T-cell (primary cell): ENCODE measurements around the gene SIL1. TPM values are rescaled to one million over a fixed set of nuclear protein-coding genes. Genes with fewer than 3 reads are reported as not detected.

Experiments
- ATAC-seq, 4 experiments: fragments of 200-7000 bp in 3 of 4; fragments of 150-1000 bp in 1 of 4; cut with Tn5 transposase; replicated peaks in 1 of 4; 1 replicate in 3 of 4; 2 replicates in 1 of 4; pipeline ENCODE4 v1.10.0; 2021; ENCODE audit warnings: moderate library complexity in 3 of 4, mild to moderate bottlenecking in 2 of 4, moderate number of reproducible peaks in 1 of 4
- CTCF ChIA-PET, 2 donors: fragments of 300-600 bp; sonication (Branson Sonifier 250); formaldehyde crosslinking; loops; one replicate each; lab custom pipeline; 2022; ENCODE audit warnings: antibody characterized with exemption in 2 of 2; lab: Charles Lee
- POLR2A ChIA-PET, 2 donors: fragments of 300-600 bp; sonication (Branson Sonifier 250); formaldehyde crosslinking; loops; one replicate each; lab custom pipeline; 2022; ENCODE audit warnings: antibody characterized with exemption in 2 of 2; lab: Charles Lee
- DNase-seq, 35 experiments: peaks; one replicate each; pipeline versions ENCODE4 v3.0.0 to v3.0.0-alpha.2; 2013 to 2023
- H3K27ac ChIP-seq: one replicate; pipeline ENCODE4 v1.5.1; 2013; ENCODE audit warnings: low read length
- H3K27me3 ChIP-seq, 2 experiments: replicated peaks in 1 of 2; 1 replicate in 1 of 2; 2 replicates in 1 of 2; pipeline versions ENCODE4 v1.6.1 to v1.7.0; 2013; ENCODE audit warnings: low read length in 1 of 2, mixed read lengths in 1 of 2; ENCODE audit not compliant: control insufficient read depth in 2 of 2, insufficient read depth in 2 of 2; ENCODE audit errors: extremely low read depth in 1 of 2
- H3K36me3 ChIP-seq, 2 donors: 1 replicate in 1 of 2; 2 replicates in 1 of 2; pipeline versions ENCODE4 v1.6.1 to v1.7.0; 2013; ENCODE audit warnings: low read length in 1 of 2; ENCODE audit not compliant: control insufficient read depth in 2 of 2, insufficient read depth in 1 of 2; ENCODE audit errors: extremely low read depth in 1 of 2
- H3K4me1 ChIP-seq, 2 experiments: 1 replicate in 1 of 2; 2 replicates in 1 of 2; pipeline versions ENCODE4 v1.6.1 to v1.7.0; 2013; ENCODE audit warnings: low read length in 2 of 2, mixed read lengths in 1 of 2; ENCODE audit not compliant: insufficient read depth in 2 of 2, control insufficient read depth in 1 of 2; ENCODE audit errors: extremely low read depth in 1 of 2
- H3K4me3 ChIP-seq, 2 donors: 1 replicate in 1 of 2; 2 replicates in 1 of 2; pipeline versions ENCODE4 v1.5.1 to v1.7.0; 2013; ENCODE audit warnings: mild to moderate bottlenecking in 2 of 2, low read length in 1 of 2, moderate library complexity in 1 of 2; ENCODE audit not compliant: control insufficient read depth in 1 of 2; ENCODE audit errors: extremely low read depth in 1 of 2
- H3K9me3 ChIP-seq: 2 replicates; pipeline ENCODE4 v1.7.0; 2013
- H3K27ac Mint-ChIP-seq, 2 donors: one replicate each; pipeline ENCODE4 v1.8.0; 2020 to 2021; ENCODE audit warnings: mild to moderate bottlenecking in 2 of 2, mixed read lengths in 2 of 2
- H3K27me3 Mint-ChIP-seq, 2 donors: one replicate each; pipeline ENCODE4 v1.8.0; 2021 to 2022; ENCODE audit warnings: mixed read lengths in 2 of 2
- H3K36me3 Mint-ChIP-seq: one replicate; pipeline ENCODE4 v1.8.0; 2021; ENCODE audit warnings: mixed read lengths
- H3K4me1 Mint-ChIP-seq, 3 donors: one replicate each; pipeline ENCODE4 v1.8.0; 2020 to 2022; ENCODE audit warnings: mixed read lengths in 3 of 3, mild to moderate bottlenecking in 1 of 3
- H3K4me3 Mint-ChIP-seq, 3 donors: one replicate each; pipeline ENCODE4 v1.8.0; 2020 to 2022; ENCODE audit warnings: mild to moderate bottlenecking in 3 of 3, mixed read lengths in 3 of 3, moderate library complexity in 3 of 3
- H3K9me3 Mint-ChIP-seq, 3 donors: one replicate each; pipeline ENCODE4 v1.8.0; 2020 to 2022; ENCODE audit warnings: mixed read lengths in 3 of 3
- WGBS: methylation state at CpG from one replicate; pipeline ENCODE4 v1.1.5; 2013; ENCODE audit warnings: missing lambda C conversion rate; ENCODE audit not compliant: insufficient coverage; 5-methylcytosine and 5-hydroxymethylcytosine counted together
- total RNA-seq, 35 experiments: library from RNA in 6 of 35; stranded (reverse) in 6 of 35; fragments of 120-200 nt in 1 of 35; gene quantifications; one replicate each; pipeline versions ENCODE4 v1.2.1 to v1.2.4 and lab custom pipeline; 2013 to 2026

The SIL1 gene
- total RNA-seq, 5 donors from 2014 or later (not counting 1 experiment from before 2014, with no cell fraction given) = 14.2 to 16.5 (median 15.8) TPM

DNA sequence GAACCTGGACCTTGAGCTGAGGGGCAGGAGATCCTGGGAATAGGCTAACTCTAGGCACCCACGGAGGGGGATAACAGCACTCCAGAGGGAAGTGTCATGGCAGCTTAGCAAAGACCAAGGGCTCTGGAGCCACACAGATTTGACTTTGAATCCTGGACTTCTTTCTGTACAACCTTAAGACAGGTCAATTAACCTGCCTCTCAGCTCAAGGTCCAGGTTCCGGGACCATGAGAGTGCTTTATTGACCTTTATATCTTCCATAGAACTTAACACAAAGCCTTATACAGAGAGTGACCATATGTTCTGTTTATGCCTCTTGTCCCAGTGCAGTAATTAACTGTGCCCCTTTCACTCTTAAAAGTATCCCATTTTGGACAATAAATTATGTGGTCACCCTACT, 232.5 kb downstream of the SIL1 start:
- POLR2A ChIA-PET = no interaction called here
- no peak overlapping the region for H3K27ac ChIP-seq
- no peaks in the 10 kb centered on the region for H3K9me3 Mint-ChIP-seq
- H3K4me1 Mint-ChIP-seq = no peaks in the 10 kb centered on the region
- no peak overlapping the region for H3K27ac Mint-ChIP-seq
- CTCF ChIA-PET = interaction anchor here in 1 of 2 donors (0.6 kb wide), 1 partner anchor 237 kb away, joined by 3 read pairs; no protein-coding TSS in a partner anchor
- no peak overlapping the region for H3K4me3 Mint-ChIP-seq
- H3K36me3 ChIP-seq = peaks cover 0 to 6% of the 10 kb centered on the region in 2 donors
- peaks cover 5% of the 10 kb centered on the region for H3K36me3 Mint-ChIP-seq
- DNase-seq (no peak), ATAC-seq (no peak)
- no peaks in the 10 kb centered on the region for H3K4me1 ChIP-seq
- H3K9me3 ChIP-seq = no peaks in the 10 kb centered on the region
- no peaks in the 10 kb centered on the region for H3K27me3 Mint-ChIP-seq
- WGBS = 100% methylated on average over 2 of the region's 2 CpGs
- no peak overlapping the region for H3K4me3 ChIP-seq
- no peaks in the 10 kb centered on the region for H3K27me3 ChIP-seq

DNA sequence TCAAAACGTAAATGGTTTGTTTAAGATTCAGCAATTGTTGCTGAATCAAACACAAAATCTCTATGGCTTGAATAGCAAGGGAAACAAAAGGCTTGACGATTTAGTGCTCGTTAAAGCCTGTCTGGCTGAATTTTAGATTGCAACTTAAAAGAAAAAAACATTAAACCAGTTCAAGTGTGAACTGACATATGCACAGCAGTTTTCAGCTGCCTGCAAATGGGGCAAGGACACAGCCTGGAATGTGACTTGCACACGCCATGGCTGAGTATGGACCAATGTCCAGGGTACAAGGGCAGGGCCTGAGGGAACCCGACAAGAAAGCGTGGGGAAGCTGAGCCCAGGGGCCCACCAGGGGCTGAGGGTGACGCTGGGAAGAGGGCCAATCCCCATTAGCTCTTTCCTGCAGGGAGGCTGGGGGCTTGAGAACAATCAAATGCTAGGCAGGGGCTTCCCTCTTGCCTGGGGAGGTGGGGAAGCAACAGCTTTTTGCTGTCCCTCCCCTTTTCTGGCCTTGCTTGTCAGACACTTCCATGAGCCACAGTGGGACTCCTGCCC, 233.4 kb downstream of the SIL1 start:
- Histone ChIP-seq H3K27ac (no peak overlapping the region), H3K27me3 (no peaks in the 10 kb centered on the region), H3K36me3 (peaks cover 0 to 3% of the 10 kb centered on the region in 2 donors), H3K4me3 (no peak overlapping the region), H3K4me1 (no peaks in the 10 kb centered on the region), H3K9me3 (no peaks in the 10 kb centered on the region)
- DNase-seq (no peak), ATAC-seq (no peak)
- ChIA-PET CTCF (no interaction called here), POLR2A (no interaction called here)
- Mint-ChIP-seq H3K27ac (no peak overlapping the region), H3K27me3 (no peaks in the 10 kb centered on the region), H3K9me3 (no peaks in the 10 kb centered on the region), H3K4me1 (no peaks in the 10 kb centered on the region), H3K36me3 (no peaks in the 10 kb centered on the region), H3K4me3 (no peak overlapping the region)
- WGBS = 78% methylated on average over 6 of the region's 7 CpGs

DNA sequence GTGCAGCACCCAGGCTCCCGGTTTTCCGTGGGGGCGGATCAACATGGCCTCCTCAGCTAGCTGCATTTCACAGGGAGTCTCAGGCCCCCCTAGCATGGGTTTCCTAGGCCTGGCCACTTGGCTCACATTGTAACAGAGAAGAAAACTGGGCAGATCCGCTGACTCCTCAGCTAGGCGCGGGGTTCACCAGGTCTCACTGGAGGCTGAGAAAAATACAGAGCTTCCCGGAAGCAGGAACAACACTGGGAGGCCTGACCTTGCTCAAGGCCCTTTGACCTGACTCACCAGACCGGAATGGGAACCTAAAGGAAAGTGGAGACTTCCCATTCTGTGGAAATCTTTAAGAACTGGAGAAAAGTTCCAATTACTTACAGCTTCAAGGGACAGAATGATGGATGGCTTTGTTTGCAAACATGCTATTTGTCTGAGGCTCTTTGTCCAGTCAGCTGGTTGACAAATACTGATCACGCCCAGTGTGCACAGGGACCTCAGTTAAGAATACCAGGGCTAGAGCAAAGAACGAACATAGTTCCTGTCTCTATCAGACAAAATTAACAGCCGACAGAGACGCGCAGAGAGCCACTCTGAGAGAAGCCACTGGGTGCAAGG, 234.3 kb downstream of the SIL1 start:
- WGBS = 96% methylated on average over 9 of the region's 13 CpGs
- no peaks in the 10 kb centered on the region for H3K9me3 Mint-ChIP-seq
- CTCF ChIA-PET = no interaction called here

DNA sequence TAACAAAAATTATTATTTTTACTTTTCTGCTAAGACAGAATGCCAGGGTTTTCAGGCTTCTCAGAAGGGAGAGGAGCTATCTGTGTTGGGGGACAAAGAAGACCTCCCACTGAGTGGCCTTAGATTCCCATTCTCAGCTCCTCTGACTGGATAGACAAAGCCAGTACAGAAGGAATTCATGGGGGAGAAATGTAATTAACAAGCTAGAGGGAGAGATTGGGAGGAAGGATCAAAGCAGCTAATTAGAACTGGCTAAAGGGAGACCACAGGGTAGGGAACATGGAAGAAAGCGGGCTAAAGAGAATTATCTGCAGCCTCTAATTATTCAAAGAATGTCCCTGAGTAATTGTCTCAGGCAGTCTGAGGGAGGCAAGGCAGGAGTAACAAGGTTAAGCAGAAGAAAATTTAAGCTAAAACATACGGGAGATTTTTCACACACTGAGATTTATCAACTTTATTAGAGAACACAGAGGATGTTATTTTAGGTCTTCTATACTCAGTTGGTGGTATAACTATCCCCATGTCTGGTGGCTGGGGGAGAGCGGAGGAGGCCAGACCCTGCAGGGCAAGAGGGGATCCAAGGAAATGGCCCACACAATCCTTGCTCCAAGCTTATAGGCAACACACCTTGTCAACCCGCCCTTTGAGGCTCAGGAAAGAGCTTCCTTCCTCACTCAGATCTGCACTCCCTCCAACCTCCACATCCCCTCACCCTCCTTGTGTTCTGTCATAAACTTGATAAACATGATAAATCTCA, 235.4 kb downstream of the SIL1 start:
- H3K36me3 Mint-ChIP-seq = no peaks in the 10 kb centered on the region

More for the DNA sequence above, 234.3 kb downstream of the SIL1 start:
- no peaks in the 10 kb centered on the region for H3K27me3 Mint-ChIP-seq
- no peak overlapping the region for H3K27ac Mint-ChIP-seq
- POLR2A ChIA-PET = no interaction called here
- no peaks in the 10 kb centered on the region for H3K4me1 Mint-ChIP-seq
- H3K36me3 Mint-ChIP-seq = no peaks in the 10 kb centered on the region
- H3K9me3 ChIP-seq = no peaks in the 10 kb centered on the region
- H3K36me3 ChIP-seq = peaks cover 0 to 3% of the 10 kb centered on the region in 2 donors
- DNase-seq = no peak
- no peak overlapping the region for H3K4me3 ChIP-seq
- H3K4me3 Mint-ChIP-seq = no peak overlapping the region
- no peak for ATAC-seq
- no peaks in the 10 kb centered on the region for H3K27me3 ChIP-seq
- no peak overlapping the region for H3K27ac ChIP-seq
- no peaks in the 10 kb centered on the region for H3K4me1 ChIP-seq

DNA sequence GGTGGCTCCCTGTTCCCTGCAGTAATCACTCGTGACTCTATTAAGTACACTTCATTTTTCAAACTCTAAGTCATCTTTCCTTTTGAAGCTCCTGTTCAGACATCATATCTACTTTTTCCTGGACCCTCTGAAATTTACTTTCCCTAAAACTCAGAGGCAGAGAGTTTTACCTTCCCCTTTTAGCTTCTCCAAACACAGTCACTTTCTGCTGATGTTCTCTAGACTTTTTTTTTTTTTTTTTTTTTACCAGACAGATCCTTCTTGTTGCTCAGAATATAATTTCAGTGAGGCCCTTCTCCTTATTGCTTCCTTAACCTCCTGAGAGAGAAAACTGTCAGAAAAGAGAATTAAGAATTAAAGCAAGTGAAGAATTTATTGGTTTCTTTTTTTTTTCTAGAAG, 236.4 kb downstream of the SIL1 start:
- Histone ChIP-seq H3K4me3 (no peak overlapping the region), H3K9me3 (no peaks in the 10 kb centered on the region), H3K27ac (no peak overlapping the region), H3K36me3 (peaks cover 0 to 3% of the 10 kb centered on the region in 2 donors), H3K27me3 (no peaks in the 10 kb centered on the region), H3K4me1 (no peaks in the 10 kb centered on the region)
- H3K4me3 Mint-ChIP-seq = no peak overlapping the region
- no CpG with 5 or more reads among the region's 1 CpG for WGBS
- no peaks in the 10 kb centered on the region for H3K27me3 Mint-ChIP-seq
- CTCF ChIA-PET = no interaction called here
- no peaks in the 10 kb centered on the region for H3K36me3 Mint-ChIP-seq
- no peak overlapping the region for H3K27ac Mint-ChIP-seq
- POLR2A ChIA-PET = interaction anchor here in 1 of 2 donors (0.6 kb wide), 1 partner anchor 1795 kb away, joined by 3 read pairs; no protein-coding TSS in a partner anchor
- H3K4me1 Mint-ChIP-seq = no peaks in the 10 kb centered on the region
- no peaks in the 10 kb centered on the region for H3K9me3 Mint-ChIP-seq
- DNase-seq = no peak
- no peak for ATAC-seq

More for the DNA sequence above, 235.4 kb downstream of the SIL1 start:
- Mint-ChIP-seq H3K4me1 (no peaks in the 10 kb centered on the region), H3K27ac (no peak overlapping the region), H3K9me3 (no peaks in the 10 kb centered on the region), H3K4me3 (no peak overlapping the region), H3K27me3 (no peaks in the 10 kb centered on the region)
- Histone ChIP-seq H3K27me3 (no peaks in the 10 kb centered on the region), H3K4me3 (no peak overlapping the region), H3K36me3 (peaks cover 0 to 3% of the 10 kb centered on the region in 2 donors), H3K27ac (no peak overlapping the region), H3K4me1 (no peaks in the 10 kb centered on the region), H3K9me3 (no peaks in the 10 kb centered on the region)
- ATAC-seq (no peak), DNase-seq (no peak)
- POLR2A ChIA-PET = no interaction called here
- 100% methylated on average over 1 of the region's 4 CpGs for WGBS
- CTCF ChIA-PET = interaction anchor here in 1 of 2 donors (0.7 kb wide), 1 partner anchor 1073 kb away, joined by 4 read pairs; no protein-coding TSS in a partner anchor

DNA sequence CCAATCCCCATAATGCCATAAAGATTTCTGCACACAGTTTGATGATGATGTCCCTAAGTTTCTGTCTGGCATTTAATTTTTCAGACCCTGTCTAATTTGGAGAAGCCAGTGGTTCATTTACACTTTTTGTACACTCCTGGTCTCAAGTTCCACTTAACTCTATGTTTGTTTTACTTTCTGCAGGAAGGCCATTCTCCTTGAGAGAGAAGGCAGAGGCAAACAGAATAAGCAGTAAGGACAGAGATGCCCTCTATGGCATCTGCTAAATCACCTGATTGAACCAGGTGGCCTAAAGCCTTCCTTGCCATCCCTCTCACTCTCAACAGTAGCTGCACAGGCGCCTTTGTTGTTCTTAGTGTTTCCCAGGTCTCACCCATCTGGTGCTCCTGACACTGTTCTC, 236.9 kb downstream of the SIL1 start:
- Mint-ChIP-seq H3K4me1 (no peaks in the 10 kb centered on the region), H3K9me3 (no peaks in the 10 kb centered on the region), H3K27ac (no peak overlapping the region), H3K4me3 (no peak overlapping the region), H3K36me3 (no peaks in the 10 kb centered on the region), H3K27me3 (no peaks in the 10 kb centered on the region)
- Histone ChIP-seq H3K9me3 (no peaks in the 10 kb centered on the region), H3K27ac (no peak overlapping the region), H3K4me1 (no peaks in the 10 kb centered on the region), H3K36me3 (peaks cover 0 to 3% of the 10 kb centered on the region in 2 donors), H3K4me3 (no peak overlapping the region), H3K27me3 (no peaks in the 10 kb centered on the region)
- 100% methylated on average over 1 of the region's 1 CpG for WGBS
- ChIA-PET CTCF (no interaction called here), POLR2A (interaction anchor here in 1 of 2 donors (0.6 kb wide), 1 partner anchor 1795 kb away, joined by 3 read pairs; no protein-coding TSS in a partner anchor)
- ATAC-seq (no peak), DNase-seq (no peak)
